IPS DF 6.9 (cell line): ENCODE measurements around the gene FAM120AOS.

Experiments
- DNase-seq: peaks from one replicate; pipeline ENCODE4 v3.0.0-alpha.2; 2013; ENCODE audit warnings: low read depth, low spot score
- H3K27ac ChIP-seq: one replicate; pipeline ENCODE4 v1.5.1; 2013; ENCODE audit warnings: low read length, control low read depth
- H3K27me3 ChIP-seq: 2 replicates; pipeline ENCODE4 v1.6.1; 2013; ENCODE audit warnings: mild to moderate bottlenecking, low read length; ENCODE audit not compliant: control insufficient read depth, insufficient read depth
- H3K36me3 ChIP-seq: 2 replicates; pipeline ENCODE4 v1.6.1; 2013; ENCODE audit warnings: low read length; ENCODE audit not compliant: control insufficient read depth, insufficient read depth
- H3K4me1 ChIP-seq: 2 replicates; pipeline ENCODE4 v1.6.1; 2013; ENCODE audit warnings: low read length; ENCODE audit not compliant: control insufficient read depth, insufficient read depth
- H3K4me3 ChIP-seq: 2 replicates; pipeline ENCODE4 v1.5.1; 2013; ENCODE audit warnings: mild to moderate bottlenecking, low read length
- H3K9me3 ChIP-seq: 2 replicates; pipeline ENCODE4 v1.6.1; 2013; ENCODE audit warnings: low read length, inconsistent platforms; ENCODE audit not compliant: control insufficient read depth, insufficient read depth
- WGBS: extraction: QIAGEN DNeasy Blood & Tissue Kit; methylation state at CpG from one replicate; pipeline ENCODE4 v1.1.7; 2013; ENCODE audit warnings: mixed read lengths, missing lambda C conversion rate; ENCODE audit not compliant: insufficient read length, insufficient coverage; 5-methylcytosine and 5-hydroxymethylcytosine counted together

Gene FAM120AOS

GRCh38 chr9:93453047-93453914, at the start of gene FAM120AOS:
TSS of gene FAM120AOS (minus strand) at chr9:93453581. CDS start at chr9:93452709, 872 bp downstream.
- no CpG with 5 or more reads among the region's 34 CpGs for WGBS
- DNase-seq = peak; percentile 68
- H3K27me3 ChIP-seq = no peaks in the 10 kb centered on the region
- no peaks in the 10 kb centered on the region for H3K4me1 ChIP-seq
- no peaks in the 10 kb centered on the region for H3K36me3 ChIP-seq
- no peak within 1 kb of the TSS for H3K27ac ChIP-seq
- peak within 1 kb of the TSS; percentile 61; the same call in 1 of the 2 replicates for H3K4me3 ChIP-seq
- no peaks in the 10 kb centered on the region for H3K9me3 ChIP-seq

GRCh38 chr9:93501406-93501805, 48.0 kb upstream of the FAM120AOS start:
- Histone ChIP-seq H3K27ac (no peak overlapping the region), H3K27me3 (no peaks in the 10 kb centered on the region), H3K4me3 (no peak overlapping the region), H3K4me1 (no peaks in the 10 kb centered on the region), H3K36me3 (peaks cover 7% of the 10 kb centered on the region; the same call in 1 of the 2 replicates), H3K9me3 (no peaks in the 10 kb centered on the region)
- no peak for DNase-seq
- no CpG with 5 or more reads among the region's 4 CpGs for WGBS

- Histone ChIP-seq H3K9me3 (no peaks in the 10 kb centered on the region), H3K4me3 (no peak overlapping the region), H3K27ac (no peak overlapping the region), H3K36me3 (peaks cover 7% of the 10 kb centered on the region; the same call in 1 of the 2 replicates), H3K4me1 (no peaks in the 10 kb centered on the region), H3K27me3 (no peaks in the 10 kb centered on the region)
- WGBS = no CpG with 5 or more reads among the region's 4 CpGs
- no peak for DNase-seq
Observed at GRCh38 chr9:93500571-93501298, 47.4 kb upstream of the FAM120AOS start.

GRCh38 chr9:93496285-93496684, 42.9 kb upstream of the FAM120AOS start:
- H3K4me3 ChIP-seq = no peak overlapping the region
- H3K27me3 ChIP-seq = no peaks in the 10 kb centered on the region
- H3K4me1 ChIP-seq = no peaks in the 10 kb centered on the region
- H3K27ac ChIP-seq = no peak overlapping the region
- no peaks in the 10 kb centered on the region for H3K9me3 ChIP-seq
- no peak for DNase-seq
- no CpG with 5 or more reads among the region's 3 CpGs for WGBS
- H3K36me3 ChIP-seq = peaks cover 18% of the 10 kb centered on the region

GRCh38 chr9:93493949-93494348, 40.6 kb upstream of the FAM120AOS start:
- WGBS = no CpG with 5 or more reads among the region's 12 CpGs
- no peak for DNase-seq
- Histone ChIP-seq H3K27me3 (no peaks in the 10 kb centered on the region), H3K36me3 (peaks cover 18% of the 10 kb centered on the region), H3K27ac (no peak overlapping the region), H3K4me3 (no peak overlapping the region), H3K9me3 (no peaks in the 10 kb centered on the region), H3K4me1 (no peaks in the 10 kb centered on the region)

GRCh38 chr9:93492327-93492726, 38.9 kb upstream of the FAM120AOS start:
- no peak overlapping the region for H3K4me3 ChIP-seq
- WGBS = no CpG with 5 or more reads among the region's 5 CpGs
- DNase-seq = no peak
- no peaks in the 10 kb centered on the region for H3K9me3 ChIP-seq
- H3K4me1 ChIP-seq = no peaks in the 10 kb centered on the region
- H3K36me3 ChIP-seq = peaks cover 12% of the 10 kb centered on the region
- H3K27ac ChIP-seq = no peak overlapping the region
- no peaks in the 10 kb centered on the region for H3K27me3 ChIP-seq

- Histone ChIP-seq H3K4me1 (no peaks in the 10 kb centered on the region), H3K36me3 (peaks cover 10% of the 10 kb centered on the region; the same call in 1 of the 2 replicates), H3K27me3 (no peaks in the 10 kb centered on the region), H3K27ac (no peak overlapping the region), H3K9me3 (no peaks in the 10 kb centered on the region), H3K4me3 (no peak overlapping the region)
- no peak for DNase-seq
- no CpG with 5 or more reads among the region's 3 CpGs for WGBS
Observed at GRCh38 chr9:93491593-93492232, 38.3 kb upstream of the FAM120AOS start.

- DNase-seq = no peak
- no peak overlapping the region for H3K4me3 ChIP-seq
- H3K36me3 ChIP-seq = no peaks in the 10 kb centered on the region
- H3K27me3 ChIP-seq = no peaks in the 10 kb centered on the region
- WGBS = no CpG with 5 or more reads among the region's 5 CpGs
- no peaks in the 10 kb centered on the region for H3K4me1 ChIP-seq
- no peaks in the 10 kb centered on the region for H3K9me3 ChIP-seq
- H3K27ac ChIP-seq = no peak overlapping the region
Observed at GRCh38 chr9:93488244-93488643, 34.9 kb upstream of the FAM120AOS start.

GRCh38 chr9:93486268-93486667, 32.9 kb upstream of the FAM120AOS start:
- H3K9me3 ChIP-seq = no peaks in the 10 kb centered on the region
- no peak overlapping the region for H3K27ac ChIP-seq
- no peaks in the 10 kb centered on the region for H3K36me3 ChIP-seq
- WGBS = no CpG with 5 or more reads among the region's 1 CpG
- H3K27me3 ChIP-seq = no peaks in the 10 kb centered on the region
- H3K4me3 ChIP-seq = no peak overlapping the region
- no peak for DNase-seq
- H3K4me1 ChIP-seq = no peaks in the 10 kb centered on the region

GRCh38 chr9:93483497-93483896, 30.1 kb upstream of the FAM120AOS start:
- peaks cover 5% of the 10 kb centered on the region for H3K4me1 ChIP-seq
- no peak for DNase-seq
- H3K4me3 ChIP-seq = no peak overlapping the region
- no peak overlapping the region for H3K27ac ChIP-seq
- no peaks in the 10 kb centered on the region for H3K36me3 ChIP-seq
- H3K27me3 ChIP-seq = no peaks in the 10 kb centered on the region
- H3K9me3 ChIP-seq = no peaks in the 10 kb centered on the region
- WGBS = no CpG with 5 or more reads among the region's 2 CpGs
